ENCODE data around the gene ZNF286A.
"Not testable (repeated sequence)": the region's sequence is repeated elsewhere in the genome, so short reads cannot be mapped to it uniquely, and the experiment has no call there.

The ZNF286A gene

GRCh38 chr17:15738066-15738465 is 38.5 kb downstream of the ZNF286A start:
- H3K4me3 ChIP-seq (ENCODE audit: low read depth, low read length) = no peak overlapping the region
- TF ChIP-seq, protein P1, sequence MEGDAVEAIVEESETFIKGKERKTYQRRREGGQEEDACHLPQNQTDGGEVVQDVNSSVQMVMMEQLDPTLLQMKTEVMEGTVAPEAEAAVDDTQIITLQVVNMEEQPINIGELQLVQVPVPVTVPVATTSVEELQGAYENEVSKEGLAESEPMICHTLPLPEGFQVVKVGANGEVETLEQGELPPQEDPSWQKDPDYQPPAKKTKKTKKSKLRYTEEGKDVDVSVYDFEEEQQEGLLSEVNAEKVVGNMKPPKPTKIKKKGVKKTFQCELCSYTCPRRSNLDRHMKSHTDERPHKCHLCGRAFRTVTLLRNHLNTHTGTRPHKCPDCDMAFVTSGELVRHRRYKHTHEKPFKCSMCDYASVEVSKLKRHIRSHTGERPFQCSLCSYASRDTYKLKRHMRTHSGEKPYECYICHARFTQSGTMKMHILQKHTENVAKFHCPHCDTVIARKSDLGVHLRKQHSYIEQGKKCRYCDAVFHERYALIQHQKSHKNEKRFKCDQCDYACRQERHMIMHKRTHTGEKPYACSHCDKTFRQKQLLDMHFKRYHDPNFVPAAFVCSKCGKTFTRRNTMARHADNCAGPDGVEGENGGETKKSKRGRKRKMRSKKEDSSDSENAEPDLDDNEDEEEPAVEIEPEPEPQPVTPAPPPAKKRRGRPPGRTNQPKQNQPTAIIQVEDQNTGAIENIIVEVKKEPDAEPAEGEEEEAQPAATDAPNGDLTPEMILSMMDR (IDR thresholded peaks at IDR 0.05; ENCODE audit: borderline replicate concordance, insufficient read depth, low read depth, low read length) = no peak

- H3K4me3 ChIP-seq (ENCODE audit: low read depth, low read length) = not testable (repeated sequence)
These were observed 39.7 kb downstream of the ZNF286A start for GRCh38 chr17:15739259-15739658.

DNA sequence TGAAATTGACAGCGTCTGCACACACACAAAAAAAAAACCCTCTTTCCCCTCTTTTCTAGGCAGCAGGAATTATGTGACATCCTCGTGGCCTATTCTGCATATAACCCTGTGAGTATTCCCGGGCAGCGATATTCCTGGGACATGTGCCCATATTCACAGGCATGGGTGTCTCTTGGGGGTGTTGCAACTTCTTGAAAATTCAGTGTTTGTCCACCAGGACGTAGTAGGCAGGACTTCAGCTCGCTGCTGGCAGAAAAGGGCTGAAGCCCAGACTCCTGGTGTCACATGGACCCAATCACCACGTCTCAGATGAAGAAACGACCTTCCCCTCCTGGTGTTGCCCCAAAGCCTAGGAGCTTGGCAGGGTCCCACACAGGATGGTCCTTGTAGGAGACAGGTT is 40.5 kb downstream of the ZNF286A start:
- H3K4me3 ChIP-seq (ENCODE audit: low read depth, low read length) = not testable (repeated sequence)

GRCh38 chr17:15740570-15741120 is 41.1 kb downstream of the ZNF286A start:
- TF ChIP-seq, protein P1 (IDR thresholded peaks at IDR 0.05; ENCODE audit: borderline replicate concordance, insufficient read depth, low read depth, low read length) = no peak
- no peak overlapping the region for H3K4me3 ChIP-seq (ENCODE audit: low read depth, low read length)

GRCh38 chr17:15741624-15742023 is 42.1 kb downstream of the ZNF286A start:
- H3K4me3 ChIP-seq (ENCODE audit: low read depth, low read length) = no peak overlapping the region
- TF ChIP-seq, protein P1 (IDR thresholded peaks at IDR 0.05; ENCODE audit: borderline replicate concordance, insufficient read depth, low read depth, low read length) = no peak

- no peak overlapping the region for H3K4me3 ChIP-seq (ENCODE audit: low read depth, low read length)
- TF ChIP-seq, protein P1 (IDR thresholded peaks at IDR 0.05; ENCODE audit: borderline replicate concordance, insufficient read depth, low read depth, low read length) = no peak
These were observed 42.7 kb downstream of the ZNF286A start for GRCh38 chr17:15742051-15742795.

- TF ChIP-seq, protein P1 (IDR thresholded peaks at IDR 0.05; ENCODE audit: borderline replicate concordance, insufficient read depth, low read depth, low read length) = no peak
- no peak overlapping the region for H3K4me3 ChIP-seq (ENCODE audit: low read depth, low read length)
These were observed 43.4 kb downstream of the ZNF286A start for GRCh38 chr17:15742921-15743320.

DNA sequence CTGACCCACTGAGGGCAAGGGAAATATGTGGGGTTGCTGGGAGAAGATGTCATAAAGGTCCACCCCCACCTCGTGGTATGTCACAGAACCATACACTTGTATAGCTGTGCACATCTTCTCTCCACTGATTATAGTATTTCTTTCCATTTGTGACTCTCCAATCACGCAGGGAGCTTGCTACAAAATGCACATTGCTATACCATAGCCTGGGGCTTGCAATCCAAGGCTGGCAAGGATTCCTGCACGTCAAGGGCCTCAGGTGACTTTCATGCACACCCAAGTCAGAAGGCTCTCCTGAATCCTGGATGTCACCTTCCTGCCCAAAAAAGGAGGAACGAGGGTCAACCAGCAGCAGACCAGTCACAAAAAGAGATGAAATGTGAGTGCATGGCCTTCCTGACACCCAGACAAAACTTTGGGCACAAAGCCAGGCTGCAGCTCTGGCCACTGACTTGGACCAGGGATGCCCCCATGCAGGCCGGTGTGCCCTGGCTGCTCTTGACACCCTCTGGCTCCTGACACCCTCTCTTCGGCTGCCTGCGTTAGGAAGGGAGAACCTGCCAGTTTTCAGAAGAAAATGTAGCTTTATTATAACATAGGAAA is 44.6 kb downstream of the ZNF286A start:
- no peak overlapping the region for H3K4me3 ChIP-seq (ENCODE audit: low read depth, low read length)

More for the DNA sequence above, 44.6 kb downstream of the ZNF286A start:
- TF ChIP-seq, protein P1 (IDR thresholded peaks at IDR 0.05; ENCODE audit: borderline replicate concordance, insufficient read depth, low read depth, low read length) = no peak

All from GM12875 (cell line).